ENCODE results near the gene DOK3. TPM values are rescaled to one million over a fixed set of nuclear protein-coding genes. Genes with fewer than 3 reads are reported as not detected.

The DOK3 gene
- total RNA-seq, 1 experiment from 2014 or later, result 16.4 TPM

DNA sequence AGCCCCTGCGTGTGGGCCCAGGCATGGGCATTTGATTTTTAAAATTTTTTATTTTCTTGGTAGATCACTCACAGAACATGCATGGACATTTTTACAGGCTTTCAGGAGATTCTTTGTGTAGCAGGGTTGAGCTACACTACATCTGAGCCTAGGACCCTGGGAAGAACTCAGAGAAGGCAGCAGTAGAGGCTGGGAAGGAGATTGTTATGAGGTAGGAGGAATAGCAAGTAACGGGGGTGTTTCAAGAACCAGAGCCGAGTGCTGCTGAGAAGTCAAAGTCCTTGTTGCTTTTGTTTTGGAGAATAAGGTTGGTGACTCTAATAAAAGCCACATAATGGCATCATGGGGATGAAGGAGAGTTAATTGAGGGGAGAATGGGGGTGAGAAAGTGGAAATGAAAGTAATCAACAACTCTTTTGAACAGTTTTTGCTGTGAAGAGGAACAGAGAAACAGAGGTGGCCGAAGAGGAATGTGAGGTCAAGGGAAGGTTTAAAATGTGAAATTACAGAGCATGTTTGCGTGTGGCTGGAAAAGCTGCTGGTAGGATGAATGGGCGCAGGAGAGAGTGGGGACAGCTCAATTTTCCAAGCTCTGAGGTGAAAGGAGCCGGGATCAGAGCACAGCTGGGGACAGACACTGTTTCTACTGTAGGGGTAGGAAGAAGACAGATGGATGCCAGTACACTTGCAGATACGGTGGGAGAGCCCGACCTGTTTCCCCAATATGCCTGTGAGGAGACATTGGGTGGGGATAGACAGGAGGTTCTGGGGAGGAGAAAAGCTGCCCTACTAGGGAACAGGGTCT is 7.5 kb downstream of the DOK3 start:
- Histone ChIP-seq H3K27ac (ENCODE audit: insufficient read length, low read depth, low read length) (no peak overlapping the region), H3K23me2 (ENCODE audit: insufficient read length, low read depth, low read length, poor library complexity, severe bottlenecking) (no peaks in the 10 kb centered on the region), H2BK5ac (ENCODE audit: insufficient read length, low read length) (no peak overlapping the region), H4K5ac (ENCODE audit: insufficient read length, low read depth, low read length) (no peak overlapping the region), H3K18ac (ENCODE audit: insufficient read length, low read depth, low read length) (no peak overlapping the region), H2BK12ac (ENCODE audit: insufficient read length, low read depth, low read length) (no peak overlapping the region), H3K79me2 (ENCODE audit: insufficient read depth, low read length) (no peaks in the 10 kb centered on the region), H3K4ac (ENCODE audit: low read depth, low read length) (no peak overlapping the region), H3K79me1 (ENCODE audit: insufficient read depth, low read depth, low read length, poor library complexity, severe bottlenecking) (no peaks in the 10 kb centered on the region), H3K9me3 (ENCODE audit: control insufficient read depth, low read depth, low read length) (no peaks in the 10 kb centered on the region), H4K20me1 (ENCODE audit: control insufficient read depth, insufficient read depth, insufficient read length) (no peaks in the 10 kb centered on the region), H2BK15ac (ENCODE audit: low read depth, low read length) (no peak overlapping the region), H3K9ac (ENCODE audit: extremely low read depth, insufficient read length, low read length) (no peak overlapping the region), H3K14ac (ENCODE audit: insufficient read depth, low read length) (0 out of 2 replicates have a peak overlapping the region, but pooled peaks have one; percentile 16), H4K91ac (ENCODE audit: insufficient read length, low read depth, low read length) (no peak overlapping the region), H2AK5ac (ENCODE audit: insufficient read length, low read length) (no peak overlapping the region), H3K23ac (ENCODE audit: insufficient read length, low read depth, low read length) (no peak overlapping the region), H3K27me3 (ENCODE audit: insufficient read depth, low read length) (no peaks in the 10 kb centered on the region; the same call in 1 of the 2 replicates), H3T11ph (ENCODE audit: low read length) (no peak overlapping the region), H3K4me2 (ENCODE audit: insufficient read depth, insufficient read length, low read length) (no peak overlapping the region), H4K8ac (replicated peaks; ENCODE audit: insufficient read length, low read depth, low read length) (no peak overlapping the region), H2BK20ac (ENCODE audit: low read depth, low read length, poor library complexity, severe bottlenecking) (no peak overlapping the region), H3K56ac (ENCODE audit: insufficient read length, low read depth, low read length) (no peak overlapping the region), H2AFZ (ENCODE audit: low read length) (no peak overlapping the region), H2BK120ac (ENCODE audit: low read depth, low read length, poor library complexity, severe bottlenecking) (no peak overlapping the region), H3K4me1 (ENCODE audit: insufficient read depth, low read length) (no peaks in the 10 kb centered on the region; the same call in 1 of the 2 replicates)
- no CpG with 5 or more reads among the region's 9 CpGs for WGBS (ENCODE audit: extremely low coverage, insufficient read length, low lambda C conversion rate)
- Mint-ChIP-seq H3K9me3 (no peaks in the 10 kb centered on the region), H3K27ac (peak overlapping the region in 1 of 3 experiments; percentile 15; a peak in 2 of 7 replicates), H3K27me3 (ENCODE audit: low read depth) (peaks cover 29% of the 10 kb centered on the region), H3K4me1 (peaks cover 21 to 31% of the 10 kb centered on the region in 2 experiments), H3K36me3 (ENCODE audit: insufficient read depth in 1 of 3, low read depth in 3 of 3) (peaks cover 2 to 6% (median 3%) of the 10 kb centered on the region in 3 experiments; a peak in 6 of 7 replicates), H3K4me3 (no peak overlapping the region)
- no peak for TF ChIP-seq CTCF (conservative IDR thresholded peaks at IDR 0.05)
- DNase-seq, result no peak
